C4-2B (cell line): Measurements from ENCODE around the gene FAM124B.

Experiments used
- H3K27ac ChIP-seq: fragments of 450-650 bp; 2 replicates; pipeline ENCODE4 v1.5.1; 2017
- CTCF ChIP-seq: fragments of 450-650 bp; conservative IDR thresholded peaks from 2 replicates; pipeline ENCODE4 v1.5.1; 2017; ENCODE audit warnings: mild to moderate bottlenecking
- ZFX ChIP-seq: fragments of 450-650 bp; IDR thresholded peaks from 2 replicates; pipeline ENCODE4 v1.6.1; 2017

FAM124B gene

GRCh38 chr2:224427471-224427870 lies 25.6 kb upstream of the FAM124B start:
- TF ChIP-seq CTCF (no peak), ZFX (no peak)
- no peak overlapping the region for H3K27ac ChIP-seq

GRCh38 chr2:224426656-224427055 lies 24.7 kb upstream of the FAM124B start:
- TF ChIP-seq CTCF: no peak
- no peak overlapping the region for H3K27ac ChIP-seq

- TF ChIP-seq ZFX (no peak), CTCF (no peak)
Measured at GRCh38 chr2:224421065-224421464, 19.2 kb upstream of the FAM124B start.

GRCh38 chr2:224417947-224418346 lies 16.0 kb upstream of the FAM124B start:
- H3K27ac ChIP-seq: no peak overlapping the region
- no peak for TF ChIP-seq ZFX
- no peak for TF ChIP-seq CTCF

More at GRCh38 chr2:224421065-224421464, 19.2 kb upstream of the FAM124B start:
- H3K27ac ChIP-seq: no peak overlapping the region

GRCh38 chr2:224417361-224417729 lies 15.4 kb upstream of the FAM124B start:
- TF ChIP-seq CTCF (no peak), ZFX (no peak)
- no peak overlapping the region for H3K27ac ChIP-seq

GRCh38 chr2:224416656-224417360 lies 14.9 kb upstream of the FAM124B start:
- no peak overlapping the region for H3K27ac ChIP-seq
- no peak for TF ChIP-seq ZFX
- TF ChIP-seq CTCF: no peak

- no peak for TF ChIP-seq CTCF
- no peak overlapping the region for H3K27ac ChIP-seq
Measured at GRCh38 chr2:224413381-224413780, 11.5 kb upstream of the FAM124B start.
